T-cell (primary cell): Measurements from ENCODE around the gene TSR1. TPM values are rescaled to one million over a fixed set of nuclear protein-coding genes. Genes with fewer than 3 reads are reported as not detected.

Source experiments
- ATAC-seq, 4 experiments: fragments of 200-7000 bp in 3 of 4; fragments of 150-1000 bp in 1 of 4; cut with Tn5 transposase; replicated peaks in 1 of 4; 1 replicate in 3 of 4; 2 replicates in 1 of 4; pipeline ENCODE4 v1.10.0; 2021; ENCODE audit warnings: moderate library complexity in 3 of 4, mild to moderate bottlenecking in 2 of 4, moderate number of reproducible peaks in 1 of 4
- CTCF ChIA-PET, 2 donors: fragments of 300-600 bp; sonication (Branson Sonifier 250); formaldehyde crosslinking; loops; one replicate each; lab custom pipeline; 2022; ENCODE audit warnings: antibody characterized with exemption in 2 of 2; lab: Charles Lee
- POLR2A ChIA-PET, 2 donors: fragments of 300-600 bp; sonication (Branson Sonifier 250); formaldehyde crosslinking; loops; one replicate each; lab custom pipeline; 2022; ENCODE audit warnings: antibody characterized with exemption in 2 of 2; lab: Charles Lee
- DNase-seq, 35 experiments: peaks; one replicate each; pipeline versions ENCODE4 v3.0.0 to v3.0.0-alpha.2; 2013 to 2023
- H3K27ac ChIP-seq: one replicate; pipeline ENCODE4 v1.5.1; 2013; ENCODE audit warnings: low read length
- H3K27me3 ChIP-seq, 2 experiments: replicated peaks in 1 of 2; 1 replicate in 1 of 2; 2 replicates in 1 of 2; pipeline versions ENCODE4 v1.6.1 to v1.7.0; 2013; ENCODE audit warnings: low read length in 1 of 2, mixed read lengths in 1 of 2; ENCODE audit not compliant: control insufficient read depth in 2 of 2, insufficient read depth in 2 of 2; ENCODE audit errors: extremely low read depth in 1 of 2
- H3K36me3 ChIP-seq, 2 donors: 1 replicate in 1 of 2; 2 replicates in 1 of 2; pipeline versions ENCODE4 v1.6.1 to v1.7.0; 2013; ENCODE audit warnings: low read length in 1 of 2; ENCODE audit not compliant: control insufficient read depth in 2 of 2, insufficient read depth in 1 of 2; ENCODE audit errors: extremely low read depth in 1 of 2
- H3K4me1 ChIP-seq, 2 experiments: 1 replicate in 1 of 2; 2 replicates in 1 of 2; pipeline versions ENCODE4 v1.6.1 to v1.7.0; 2013; ENCODE audit warnings: low read length in 2 of 2, mixed read lengths in 1 of 2; ENCODE audit not compliant: insufficient read depth in 2 of 2, control insufficient read depth in 1 of 2; ENCODE audit errors: extremely low read depth in 1 of 2
- H3K4me3 ChIP-seq, 2 donors: 1 replicate in 1 of 2; 2 replicates in 1 of 2; pipeline versions ENCODE4 v1.5.1 to v1.7.0; 2013; ENCODE audit warnings: mild to moderate bottlenecking in 2 of 2, low read length in 1 of 2, moderate library complexity in 1 of 2; ENCODE audit not compliant: control insufficient read depth in 1 of 2; ENCODE audit errors: extremely low read depth in 1 of 2
- H3K9me3 ChIP-seq: 2 replicates; pipeline ENCODE4 v1.7.0; 2013
- H3K27ac Mint-ChIP-seq, 2 donors: one replicate each; pipeline ENCODE4 v1.8.0; 2020 to 2021; ENCODE audit warnings: mild to moderate bottlenecking in 2 of 2, mixed read lengths in 2 of 2
- H3K27me3 Mint-ChIP-seq, 2 donors: one replicate each; pipeline ENCODE4 v1.8.0; 2021 to 2022; ENCODE audit warnings: mixed read lengths in 2 of 2
- H3K36me3 Mint-ChIP-seq: one replicate; pipeline ENCODE4 v1.8.0; 2021; ENCODE audit warnings: mixed read lengths
- H3K4me1 Mint-ChIP-seq, 3 donors: one replicate each; pipeline ENCODE4 v1.8.0; 2020 to 2022; ENCODE audit warnings: mixed read lengths in 3 of 3, mild to moderate bottlenecking in 1 of 3
- H3K4me3 Mint-ChIP-seq, 3 donors: one replicate each; pipeline ENCODE4 v1.8.0; 2020 to 2022; ENCODE audit warnings: mild to moderate bottlenecking in 3 of 3, mixed read lengths in 3 of 3, moderate library complexity in 3 of 3
- H3K9me3 Mint-ChIP-seq, 3 donors: one replicate each; pipeline ENCODE4 v1.8.0; 2020 to 2022; ENCODE audit warnings: mixed read lengths in 3 of 3
- WGBS: methylation state at CpG from one replicate; pipeline ENCODE4 v1.1.5; 2013; ENCODE audit warnings: missing lambda C conversion rate; ENCODE audit not compliant: insufficient coverage; 5-methylcytosine and 5-hydroxymethylcytosine counted together
- total RNA-seq, 35 experiments: library from RNA in 6 of 35; stranded (reverse) in 6 of 35; fragments of 120-200 nt in 1 of 35; gene quantifications; one replicate each; pipeline versions ENCODE4 v1.2.1 to v1.2.4 and lab custom pipeline; 2013 to 2026

Gene TSR1
- total RNA-seq, 5 donors from 2014 or later (not counting 1 experiment from before 2014, with no cell fraction given): 27.8 to 33.7 (median 28.8) TPM

DNA sequence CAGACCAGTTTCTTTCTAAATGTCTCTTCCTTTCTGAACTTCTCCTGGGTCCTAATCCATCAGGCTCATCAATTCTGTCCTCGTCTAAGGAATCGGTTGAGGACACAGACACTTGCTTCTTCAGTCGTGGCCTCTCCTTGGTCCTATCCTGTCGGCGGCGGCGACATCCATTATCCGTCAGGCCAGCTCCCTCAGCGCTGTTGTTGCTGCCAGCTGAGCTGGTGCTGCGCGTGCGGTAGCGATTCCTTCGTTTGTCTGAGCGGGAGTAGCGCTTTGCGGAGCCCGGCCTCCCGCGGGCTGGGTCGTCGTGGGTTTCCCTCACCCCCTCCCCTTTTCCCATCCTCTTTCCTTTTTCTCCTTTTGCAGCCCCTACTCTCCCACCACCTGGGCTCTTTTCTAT lies 36.5 kb downstream of the TSR1 start:
- DNase-seq (no peak), ATAC-seq (no peak)
- Histone ChIP-seq H3K4me3 (no peak overlapping the region), H3K27ac (no peak overlapping the region), H3K4me1 (peaks cover 7 to 29% of the 10 kb centered on the region in 2 experiments), H3K36me3 (peaks cover 16 to 51% of the 10 kb centered on the region in 2 donors), H3K9me3 (no peaks in the 10 kb centered on the region), H3K27me3 (no peaks in the 10 kb centered on the region)
- peaks cover 66 to 67% (median 66%) of the 10 kb centered on the region in 3 donors for H3K4me1 Mint-ChIP-seq
- H3K4me3 Mint-ChIP-seq: no peak overlapping the region
- no peaks in the 10 kb centered on the region for H3K9me3 Mint-ChIP-seq
- ChIA-PET CTCF (no interaction called here), POLR2A (no interaction called here)
- H3K36me3 Mint-ChIP-seq: peaks cover 41% of the 10 kb centered on the region
- no peaks in the 10 kb centered on the region for H3K27me3 Mint-ChIP-seq
- 94% methylated on average over 22 of the region's 22 CpGs for WGBS
- no peak overlapping the region for H3K27ac Mint-ChIP-seq

DNA sequence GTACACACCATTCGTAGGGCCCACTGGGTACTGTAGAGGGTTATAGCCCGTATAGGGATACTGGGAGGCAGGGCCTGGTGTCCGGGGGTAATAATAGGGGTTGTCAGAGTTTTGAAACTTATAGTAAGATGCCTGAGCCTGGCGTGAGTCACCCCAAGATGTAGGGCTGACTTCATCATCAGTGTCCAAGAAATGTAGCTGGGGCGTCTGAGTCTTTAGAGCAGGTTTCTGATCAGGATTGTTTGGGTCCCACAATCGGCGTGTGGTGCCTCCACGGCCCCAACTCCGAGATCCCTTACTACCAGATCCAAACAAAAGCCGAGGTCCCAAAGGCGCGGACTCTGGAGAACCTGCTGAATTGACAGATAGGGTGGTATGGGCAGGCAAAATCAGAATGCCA lies 37.1 kb downstream of the TSR1 start:
- Histone ChIP-seq H3K27me3 (no peaks in the 10 kb centered on the region), H3K27ac (no peak overlapping the region), H3K9me3 (no peaks in the 10 kb centered on the region), H3K4me3 (no peak overlapping the region), H3K4me1 (peaks cover 7 to 24% of the 10 kb centered on the region in 2 experiments), H3K36me3 (peaks cover 16 to 57% of the 10 kb centered on the region in 2 donors)
- H3K4me1 Mint-ChIP-seq: peaks cover 69 to 71% (median 70%) of the 10 kb centered on the region in 3 donors
- POLR2A ChIA-PET: no interaction called here
- WGBS: 100% methylated on average over 4 of the region's 12 CpGs
- CTCF ChIA-PET: no interaction called here
- no peak for ATAC-seq
- DNase-seq: no peak
- H3K36me3 Mint-ChIP-seq: peaks cover 46% of the 10 kb centered on the region
- H3K27me3 Mint-ChIP-seq: no peaks in the 10 kb centered on the region
- H3K4me3 Mint-ChIP-seq: no peak overlapping the region
- H3K9me3 Mint-ChIP-seq: no peaks in the 10 kb centered on the region
- H3K27ac Mint-ChIP-seq: no peak overlapping the region

DNA sequence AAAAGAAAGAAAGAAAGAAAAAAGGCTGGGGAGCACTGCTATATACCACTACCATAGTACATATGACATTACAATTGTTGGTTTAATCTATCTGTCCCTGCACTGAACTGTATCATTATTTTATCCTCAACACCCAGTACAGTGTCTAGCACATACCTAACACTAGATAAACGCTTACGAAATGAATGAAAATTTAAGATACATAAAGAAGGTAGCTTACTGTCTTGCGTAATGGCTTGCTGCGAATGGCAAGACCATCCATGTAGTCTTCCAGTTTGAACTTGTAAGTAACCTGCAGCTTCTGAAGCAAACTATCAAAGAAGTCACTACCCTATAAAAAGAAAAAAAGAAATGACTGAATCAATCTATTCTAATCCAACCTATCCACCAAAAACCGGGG lies 39.2 kb downstream of the TSR1 start:
- no CpG with 5 or more reads among the region's 5 CpGs for WGBS
- Histone ChIP-seq H3K27ac (no peak overlapping the region), H3K4me1 (peaks cover 3 to 11% of the 10 kb centered on the region in 2 experiments), H3K4me3 (no peak overlapping the region), H3K9me3 (no peaks in the 10 kb centered on the region), H3K27me3 (no peaks in the 10 kb centered on the region), H3K36me3 (peaks cover 16 to 75% of the 10 kb centered on the region in 2 donors)
- ChIA-PET CTCF (interaction anchor here in 1 of 2 donors (0.7 to 1.2 kb wide), 2 partner anchors 14 to 30 kb away, joined by 3 read pairs; no protein-coding TSS in a partner anchor), POLR2A (interaction anchor here in 1 of 2 donors (0.6 kb wide), 1 partner anchor 1614 kb away, joined by 5 read pairs; no protein-coding TSS in a partner anchor)
- ATAC-seq (no peak), DNase-seq (no peak)
- Mint-ChIP-seq H3K27me3 (no peaks in the 10 kb centered on the region), H3K9me3 (no peaks in the 10 kb centered on the region), H3K36me3 (peaks cover 59% of the 10 kb centered on the region), H3K27ac (no peak overlapping the region), H3K4me3 (no peak overlapping the region), H3K4me1 (peaks cover 61 to 68% (median 66%) of the 10 kb centered on the region in 3 donors)

DNA sequence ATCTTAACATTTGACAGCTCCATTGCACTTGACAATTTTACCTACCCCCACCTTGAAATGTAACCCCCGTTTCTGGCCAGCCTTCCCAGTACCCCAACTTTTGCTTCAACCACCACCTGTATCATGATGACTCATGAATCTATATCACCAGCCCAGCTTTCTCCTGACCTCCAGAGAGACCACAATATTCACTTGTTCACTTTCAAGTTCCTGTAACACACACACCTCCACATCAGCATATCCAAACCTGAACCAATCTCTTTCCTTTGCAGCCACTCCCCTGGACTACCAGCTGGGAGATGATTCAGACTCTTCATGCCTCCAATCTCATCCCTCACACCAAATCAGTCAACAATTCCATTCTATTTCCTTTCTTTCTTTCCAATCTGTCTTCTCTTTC lies 40.7 kb downstream of the TSR1 start:
- H3K4me3 ChIP-seq: no peak overlapping the region
- peaks cover 16 to 82% of the 10 kb centered on the region in 2 donors for H3K36me3 ChIP-seq
- H3K36me3 Mint-ChIP-seq: peaks cover 69% of the 10 kb centered on the region
- H3K27ac ChIP-seq: no peak overlapping the region
- peaks cover 0 to 3% of the 10 kb centered on the region in 2 experiments for H3K4me1 ChIP-seq
- no peaks in the 10 kb centered on the region for H3K9me3 Mint-ChIP-seq
- no peaks in the 10 kb centered on the region for H3K27me3 Mint-ChIP-seq
- ATAC-seq (no peak), DNase-seq (no peak)
- peaks cover 46 to 54% (median 51%) of the 10 kb centered on the region in 3 donors for H3K4me1 Mint-ChIP-seq
- no peaks in the 10 kb centered on the region for H3K27me3 ChIP-seq
- WGBS: 53% methylated on average over 1 of the region's 1 CpG
- H3K9me3 ChIP-seq: no peaks in the 10 kb centered on the region
- POLR2A ChIA-PET: no interaction called here
- H3K4me3 Mint-ChIP-seq: no peak overlapping the region
- CTCF ChIA-PET: no interaction called here
- peak overlapping the region; percentile 7 to 29 for H3K27ac Mint-ChIP-seq

DNA sequence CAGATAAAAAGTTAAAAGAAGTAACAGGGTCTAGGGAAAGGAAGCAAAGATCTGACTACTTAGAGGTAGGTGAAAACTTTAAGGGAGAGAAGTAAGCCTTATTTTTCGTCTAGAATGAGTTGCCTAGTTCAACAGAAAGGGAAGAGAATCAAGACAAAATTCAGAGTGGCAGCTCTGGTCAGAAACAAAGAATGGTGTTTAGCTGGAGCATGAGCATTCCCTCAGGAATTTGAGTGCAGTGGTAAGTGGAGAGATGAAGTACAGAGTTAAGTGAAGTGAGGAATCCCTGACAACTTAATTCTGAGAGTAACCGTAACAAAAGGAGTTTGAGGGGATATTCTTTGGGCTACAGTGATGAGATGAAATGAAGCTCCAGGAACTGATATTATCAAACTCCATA lies 44.2 kb downstream of the TSR1 start:
- CTCF ChIA-PET: interaction anchor here in 1 of 2 donors (1.2 kb wide), 1 partner anchor 21 kb away, joined by 5 read pairs; no protein-coding TSS in a partner anchor
- 100% methylated on average over 1 of the region's 2 CpGs for WGBS
- H3K27ac ChIP-seq: no peak overlapping the region
- Mint-ChIP-seq H3K27me3 (no peaks in the 10 kb centered on the region), H3K4me1 (peaks cover 22 to 29% (median 26%) of the 10 kb centered on the region in 3 donors), H3K36me3 (peaks cover 67% of the 10 kb centered on the region), H3K27ac (no peak overlapping the region), H3K9me3 (no peaks in the 10 kb centered on the region), H3K4me3 (no peak overlapping the region)
- H3K36me3 ChIP-seq: peaks cover 6 to 76% of the 10 kb centered on the region in 2 donors
- POLR2A ChIA-PET: no interaction called here
- H3K4me1 ChIP-seq: no peaks in the 10 kb centered on the region
- DNase-seq (no peak), ATAC-seq (no peak)
- H3K9me3 ChIP-seq: no peaks in the 10 kb centered on the region
- no peaks in the 10 kb centered on the region for H3K27me3 ChIP-seq
- H3K4me3 ChIP-seq: no peak overlapping the region

DNA sequence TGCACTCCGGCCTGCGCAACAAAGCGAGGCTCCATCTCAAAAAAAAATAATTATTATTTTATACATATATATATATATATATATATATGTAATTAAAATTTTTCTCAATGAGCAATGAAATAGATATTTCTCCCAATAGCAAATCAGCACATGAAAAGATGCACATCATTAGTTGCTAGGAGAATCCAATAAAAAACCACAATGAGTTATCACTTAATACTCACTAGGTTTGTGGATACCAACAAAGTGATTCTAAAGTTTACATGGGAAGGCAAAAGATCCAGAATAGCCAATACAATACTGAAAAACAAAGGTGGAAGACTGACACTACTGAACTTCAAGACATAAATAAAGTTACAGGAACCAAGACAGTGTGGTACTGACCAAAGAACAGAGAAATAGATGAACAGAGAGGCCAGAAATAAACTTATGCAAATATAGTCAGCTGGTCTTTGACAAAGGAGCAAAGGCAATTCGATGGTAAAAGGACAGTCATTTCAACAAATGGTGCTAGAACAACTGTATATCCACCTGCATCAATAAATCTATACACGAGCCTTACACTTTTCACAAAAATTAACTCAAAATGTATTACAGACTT lies 46.3 kb downstream of the TSR1 start:
- Mint-ChIP-seq H3K4me1 (peaks cover 7 to 14% (median 9%) of the 10 kb centered on the region in 3 donors), H3K36me3 (peaks cover 56% of the 10 kb centered on the region), H3K4me3 (no peak overlapping the region), H3K9me3 (no peaks in the 10 kb centered on the region), H3K27me3 (no peaks in the 10 kb centered on the region), H3K27ac (no peak overlapping the region)
- CTCF ChIA-PET: interaction anchor here in 1 of 2 donors (0.6 kb wide), 1 partner anchor 141 kb away, joined by 6 read pairs; no protein-coding TSS in a partner anchor
- Histone ChIP-seq H3K9me3 (no peaks in the 10 kb centered on the region), H3K4me3 (no peak overlapping the region), H3K36me3 (peaks cover 1 to 65% of the 10 kb centered on the region in 2 donors), H3K27me3 (no peaks in the 10 kb centered on the region), H3K27ac (no peak overlapping the region), H3K4me1 (no peaks in the 10 kb centered on the region)
- ATAC-seq (no peak), DNase-seq (no peak)
- WGBS: 78% methylated on average over 1 of the region's 5 CpGs
- POLR2A ChIA-PET: no interaction called here
